Stimulated activated CD4-positive, alpha-beta T cell treated with anti-CD3 and anti-CD28 coated beads, TNF-alpha, amount 100 ng/mL, for 24 hours (primary cell): ENCODE results near the gene IGSF22.

Experiments
- DNase-seq, 3 experiments: peaks; one replicate each; pipeline ENCODE4 v3.0.0-alpha.2; 2020; ENCODE audit warnings: low read depth in 3 of 3

IGSF22 gene

GRCh38 chr11:18713646-18714442 is 12.1 kb downstream of the IGSF22 start:
- no peak for DNase-seq

- DNase-seq: no peak
Observed at GRCh38 chr11:18710545-18710944, 15.4 kb downstream of the IGSF22 start.

DNA sequence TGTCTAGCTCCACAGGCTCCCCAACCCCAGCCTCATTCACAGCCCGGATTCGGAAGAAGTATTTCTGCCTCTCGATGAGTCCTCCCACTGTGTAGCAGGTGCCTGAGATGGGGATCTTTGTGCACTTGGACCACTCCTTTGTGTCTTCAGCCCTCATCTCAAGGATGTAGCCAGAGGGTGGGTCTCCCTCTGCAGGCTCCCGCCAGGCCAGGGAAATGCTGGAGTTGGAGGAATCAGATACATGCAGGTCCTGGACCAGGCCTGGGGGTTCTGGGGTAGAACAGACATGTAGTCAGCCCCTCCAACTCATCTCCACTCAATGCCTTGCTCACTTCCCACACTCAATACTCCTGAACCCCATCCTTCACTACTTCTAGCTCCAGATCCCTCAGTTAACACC is 16.6 kb downstream of the IGSF22 start:
- DNase-seq: no peak

DNA sequence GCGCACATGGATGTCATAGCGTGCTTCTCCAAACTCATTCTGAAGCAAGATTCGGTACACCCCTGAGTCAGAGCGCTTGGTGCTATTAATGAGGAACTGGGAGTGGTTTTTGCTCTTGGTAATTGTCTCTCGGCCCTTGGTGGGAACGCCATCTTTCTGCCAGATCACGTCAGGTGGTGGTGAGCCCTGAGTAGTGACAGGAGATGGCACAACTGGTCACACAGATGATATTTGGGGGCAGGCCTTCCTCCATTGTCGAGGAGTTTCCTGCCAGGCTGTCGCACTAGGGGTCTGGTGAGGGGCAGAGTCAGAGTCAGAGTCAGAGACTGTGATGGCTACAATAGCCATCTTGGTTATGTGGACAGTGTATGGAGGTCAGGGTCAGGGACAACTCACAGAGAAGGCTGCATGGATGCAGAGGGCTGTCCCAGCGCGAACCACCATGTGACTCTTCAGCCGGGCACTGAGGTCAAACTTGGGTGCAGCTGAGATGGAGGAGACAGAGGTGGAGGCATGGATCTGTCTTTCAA is 18.1 kb downstream of the IGSF22 start:
- no peak for DNase-seq

DNA sequence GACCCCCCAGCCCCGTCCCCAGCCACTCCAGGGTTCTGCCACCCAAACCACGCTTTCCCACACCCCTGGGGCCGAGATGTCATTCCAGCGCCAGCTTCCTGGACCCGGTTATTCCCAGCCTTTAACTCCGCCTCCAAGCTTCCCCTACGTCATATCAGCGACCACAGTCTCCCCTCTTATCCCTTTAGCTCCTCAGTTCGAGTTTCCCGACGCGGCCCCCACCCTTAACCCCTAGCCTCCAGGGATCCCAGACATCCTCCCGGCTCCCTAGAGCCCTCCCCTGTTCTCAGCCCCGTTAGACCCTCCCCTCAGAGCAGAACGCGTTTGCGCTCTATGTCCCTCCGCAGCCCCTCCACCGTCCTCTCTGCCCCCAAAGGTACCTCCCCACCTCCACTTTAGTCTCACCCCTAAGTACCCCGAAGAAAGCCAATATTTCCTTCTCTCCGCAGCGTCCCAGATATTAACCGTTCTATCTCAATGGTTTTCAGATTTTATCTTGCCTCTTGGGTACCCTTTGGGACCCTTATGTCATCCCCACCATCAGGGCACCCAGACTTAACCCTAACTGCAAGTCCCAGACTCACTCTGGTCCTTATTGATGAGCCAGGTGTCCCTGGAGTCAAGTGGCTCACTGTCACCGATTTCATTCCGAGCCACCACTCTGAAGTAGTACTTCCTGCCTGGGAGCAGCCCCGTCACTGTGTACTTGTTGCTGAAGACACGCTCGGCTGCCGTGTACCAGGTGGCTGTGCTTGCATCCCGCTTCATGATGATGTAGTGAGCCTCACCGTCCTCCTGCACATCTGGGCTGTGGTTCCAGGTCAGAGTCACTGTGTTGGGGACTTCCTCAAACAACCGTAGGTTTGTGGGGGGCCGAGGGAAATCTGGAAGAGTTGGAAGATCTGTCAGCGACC is 19.4 kb downstream of the IGSF22 start:
- peak in 1 of 3 experiments; percentile 38 for DNase-seq

GRCh38 chr11:18705651-18706281 is 20.2 kb downstream of the IGSF22 start:
- DNase-seq: peak in 1 of 3 experiments; percentile 31

GRCh38 chr11:18704698-18705097 is 21.3 kb downstream of the IGSF22 start:
- no peak for DNase-seq

DNA sequence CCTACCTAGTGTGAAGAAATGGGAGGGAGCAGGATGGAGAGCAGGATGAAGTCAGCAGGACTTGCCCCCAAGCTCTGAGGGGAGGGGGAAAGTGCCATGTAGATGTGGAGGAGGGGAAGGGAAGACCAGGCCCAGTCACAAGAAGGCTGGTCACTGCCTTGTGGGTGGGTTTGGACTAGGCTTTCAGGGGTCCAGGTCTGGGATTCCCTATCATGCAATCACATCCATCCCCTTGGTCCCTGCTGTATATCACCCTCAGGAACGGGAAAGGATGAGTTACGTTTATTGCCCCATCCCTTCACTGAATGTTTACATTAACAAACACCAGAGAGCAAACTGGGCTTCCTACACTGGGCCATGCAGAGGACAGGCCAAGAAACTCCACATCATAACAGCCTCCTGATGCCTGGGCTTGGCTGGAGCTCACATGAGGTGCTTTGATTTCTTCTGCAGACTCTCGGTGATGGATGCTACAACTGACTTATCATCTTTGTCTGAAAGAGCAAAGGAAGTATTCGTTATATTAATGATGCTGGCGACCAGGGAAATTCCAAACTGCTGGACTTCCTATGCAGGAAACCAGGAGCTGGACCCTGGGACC is 21.8 kb downstream of the IGSF22 start:
- DNase-seq: no peak

DNA sequence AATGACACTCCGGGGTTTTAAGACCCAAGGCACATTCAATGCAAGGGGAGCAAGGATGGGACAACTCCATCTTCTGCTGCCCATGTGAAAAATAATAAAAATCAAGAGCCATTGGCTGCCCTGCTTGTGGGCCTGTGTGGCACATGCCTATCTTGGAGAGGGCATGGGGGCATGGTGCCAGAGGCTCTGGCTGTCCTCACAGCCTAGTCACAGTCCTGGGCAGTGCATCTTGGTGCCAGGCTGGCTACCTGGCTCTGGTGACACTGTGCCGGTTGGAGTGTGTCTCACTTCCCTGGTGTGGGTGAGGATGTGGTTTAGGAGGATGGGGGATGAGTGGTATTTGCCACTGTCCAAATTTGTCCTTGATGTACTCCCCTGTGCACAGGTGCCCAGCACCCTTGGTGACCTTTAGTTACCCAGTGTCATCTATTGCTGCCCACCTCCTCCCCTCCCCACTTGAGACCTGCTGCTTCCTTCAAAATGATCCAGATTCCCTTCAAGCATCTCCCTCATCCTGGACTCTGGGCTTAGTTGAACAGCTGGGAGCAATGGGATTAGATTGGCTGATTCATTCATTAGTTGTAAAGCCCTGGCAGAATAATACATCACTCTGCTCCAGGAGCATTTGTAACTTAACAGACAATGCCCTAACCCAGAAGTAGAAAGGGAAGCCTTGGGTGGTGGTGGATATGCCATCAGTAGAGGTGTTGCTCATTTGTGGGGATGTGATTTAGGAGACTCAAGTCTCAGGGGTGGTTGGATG is 22.8 kb downstream of the IGSF22 start:
- no peak for DNase-seq

DNA sequence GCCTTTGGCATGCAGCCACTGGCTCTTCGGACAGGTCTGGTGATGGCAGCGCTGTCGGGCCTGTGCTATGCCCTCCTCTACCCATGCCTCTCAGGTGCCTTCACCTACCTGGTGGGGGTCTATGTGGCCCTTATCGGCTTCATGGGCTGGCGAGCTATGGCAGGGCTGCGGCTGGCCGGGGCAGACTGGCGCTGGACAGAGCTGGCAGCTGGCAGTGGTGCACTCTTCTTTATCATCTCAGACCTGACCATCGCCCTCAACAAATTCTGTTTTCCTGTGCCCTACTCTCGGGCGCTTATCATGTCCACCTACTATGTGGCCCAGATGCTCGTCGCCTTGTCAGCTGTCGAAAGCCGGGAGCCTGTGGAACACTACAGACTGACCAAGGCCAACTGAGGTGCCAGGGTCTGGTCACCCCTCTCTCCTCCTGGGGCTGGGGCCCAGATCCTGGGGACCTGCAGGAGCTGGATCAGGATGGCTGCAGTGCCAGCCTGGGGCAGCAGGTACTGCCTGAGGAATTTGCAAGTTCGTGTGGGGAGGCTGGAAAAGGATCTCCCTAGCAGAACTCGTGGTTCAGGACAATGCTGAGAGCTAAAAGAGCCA is 24.3 kb downstream of the IGSF22 start:
- no peak for DNase-seq

DNA sequence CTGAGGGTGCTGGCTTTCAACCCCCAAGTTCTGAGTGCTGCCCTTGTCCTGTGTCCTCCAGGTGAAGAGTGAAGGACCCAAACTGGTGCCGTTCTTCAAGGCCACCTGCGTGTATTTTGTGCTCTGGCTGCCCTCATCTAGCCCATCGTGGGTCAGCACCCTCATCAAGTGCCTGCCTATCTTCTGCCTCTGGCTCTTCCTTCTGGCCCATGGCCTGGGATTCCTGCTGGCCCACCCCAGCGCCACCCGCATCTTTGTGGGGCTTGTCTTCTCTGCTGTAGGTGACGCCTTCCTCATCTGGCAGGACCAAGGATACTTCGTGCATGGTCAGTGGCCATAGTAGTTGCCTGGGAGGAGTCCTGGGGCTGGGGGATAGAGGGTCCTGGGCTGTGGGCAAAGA is 25.1 kb downstream of the IGSF22 start:
- no peak for DNase-seq

GRCh38 chr11:18700375-18700774 is 25.6 kb downstream of the IGSF22 start:
- DNase-seq: no peak

DNA sequence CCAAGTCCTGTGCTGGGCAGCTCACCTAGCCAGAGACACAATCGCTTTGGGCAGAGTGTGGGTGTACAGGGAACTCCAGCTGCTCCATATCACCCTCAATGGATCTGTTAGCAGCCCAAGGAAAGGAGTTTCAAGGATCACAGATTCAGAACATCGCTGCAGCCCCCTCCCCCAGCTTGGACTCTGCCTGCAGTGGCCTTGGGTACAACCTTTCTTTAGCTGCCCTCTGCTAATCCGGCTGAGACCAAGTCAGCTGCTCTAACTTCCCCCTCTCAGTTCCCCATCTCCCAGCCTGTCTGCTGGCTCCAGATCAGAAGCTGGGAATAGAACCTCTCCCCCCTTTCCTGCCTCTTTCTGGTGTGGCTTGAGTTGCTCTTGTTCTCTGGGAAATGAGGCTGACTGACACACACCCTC is 26.1 kb downstream of the IGSF22 start:
- DNase-seq: no peak

- no peak for DNase-seq
Observed at GRCh38 chr11:18699269-18699596, 26.8 kb downstream of the IGSF22 start.

DNA sequence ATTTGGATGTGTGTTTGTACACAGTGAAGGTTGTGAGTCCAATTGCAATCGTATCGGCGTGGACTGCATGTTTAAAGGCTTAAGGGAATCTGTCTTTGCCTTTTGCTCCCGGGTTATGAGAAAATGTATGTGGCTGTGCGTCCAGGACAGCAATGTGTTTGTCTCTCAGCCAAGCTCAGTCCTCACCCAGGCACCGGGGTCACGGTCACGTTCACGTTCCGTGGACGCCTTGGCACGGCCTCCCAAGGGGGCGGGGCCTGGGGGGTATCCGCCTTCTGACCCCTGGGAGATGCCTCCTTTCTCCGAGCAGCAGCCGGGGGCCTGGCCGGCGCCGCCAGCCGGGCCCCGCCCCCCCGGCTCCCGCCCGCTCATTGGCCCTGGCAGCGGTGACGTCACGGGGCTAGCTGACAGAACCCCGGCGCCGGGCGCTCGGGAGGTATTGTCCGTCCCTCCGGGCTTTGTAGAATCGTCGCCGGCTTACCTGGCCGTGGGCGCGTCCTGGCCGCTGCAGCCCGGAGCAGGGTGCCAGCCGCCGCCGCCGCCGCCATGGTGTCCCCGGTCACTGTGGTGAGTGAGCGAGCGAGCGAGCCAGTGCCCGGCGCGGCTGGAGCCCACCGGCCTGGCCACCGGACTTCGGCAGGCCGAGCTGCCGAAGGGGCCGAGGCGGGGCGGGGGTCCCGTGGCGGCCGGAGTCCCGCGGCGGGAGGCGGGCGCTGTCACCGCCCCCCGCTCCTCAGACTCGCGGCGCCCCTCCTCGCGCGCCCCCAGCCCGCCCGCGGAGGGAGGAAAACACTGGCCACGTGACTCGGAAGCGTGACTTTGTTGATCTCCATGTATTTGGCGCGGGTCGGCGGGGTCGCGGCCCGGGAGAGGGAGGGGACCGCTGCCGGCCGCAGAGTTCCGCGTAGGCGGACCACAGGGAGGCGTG is 27.4 kb downstream of the IGSF22 start, which contains the start of gene TMEM86A:
Gene TMEM86A (plus strand): TSS at position 439 of the 928 bp plus-strand sequence. CDS start 108 bp downstream, at position 547.
- DNase-seq: peak; percentile 77 to 89 (median 81)

GRCh38 chr11:18697576-18697975 is 28.4 kb downstream of the IGSF22 start:
- no peak for DNase-seq

DNA sequence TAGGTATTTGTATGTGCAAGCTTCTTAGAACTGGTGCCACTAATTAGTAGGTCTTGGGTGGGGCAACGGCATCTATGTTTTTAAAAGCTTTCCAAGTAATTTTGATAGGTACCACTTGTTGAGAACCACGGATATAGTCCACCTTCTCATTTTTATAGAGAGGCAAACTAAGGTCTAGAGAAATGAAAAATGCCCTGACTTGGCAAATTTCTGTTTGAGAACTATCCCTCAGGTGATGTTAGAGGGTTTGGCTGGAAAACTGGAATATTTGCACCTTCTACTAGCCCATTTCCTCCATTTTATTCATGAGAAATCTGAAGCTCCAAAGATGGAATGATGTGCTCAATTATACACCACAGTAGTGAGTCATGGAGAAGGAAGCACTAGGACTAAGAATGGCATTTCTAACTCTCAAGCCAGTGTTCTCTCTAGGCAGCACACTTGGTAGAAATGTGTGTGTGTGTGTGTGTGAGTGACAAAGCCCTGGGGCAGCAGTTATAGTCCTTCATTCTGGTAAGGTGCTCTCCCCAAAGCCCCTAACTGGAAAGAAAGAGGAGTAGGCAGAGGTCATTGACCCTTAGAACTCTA is 29.3 kb downstream of the IGSF22 start:
- no peak for DNase-seq

GRCh38 chr11:18692941-18693760 is 32.8 kb downstream of the IGSF22 start:
- no peak for DNase-seq
